Psoas muscle (tissue), 8 donors: ENCODE measurements around the gene NKX1-1. TPM values are rescaled to one million over a fixed set of nuclear protein-coding genes. Genes with fewer than 3 reads are reported as not detected.
A peak's percentile ranks its signal among the peaks of the same experiment; 100 is the strongest.

Experiments used
- ATAC-seq, 4 donors: fragments of 200-7000 bp; cut with Tn5 transposase; one replicate each; pipeline ENCODE4 v1.9.1; 2020; ENCODE audit warnings: moderate library complexity in 3 of 4, mild to moderate bottlenecking in 2 of 4
- DNase-seq, 2 donors: peaks; one replicate each; pipeline ENCODE4 v3.0.0-alpha.2; 2020
- H3K27ac ChIP-seq: fragments of 200-600 bp; one replicate; pipeline ENCODE4 v1.8.0; 2022
- H3K27me3 ChIP-seq, 3 donors: fragments of 200-600 bp in 1 of 3; one replicate each; pipeline versions ENCODE4 v1.6.1 to v1.8.0; 2013 to 2022; ENCODE audit warnings: low read length in 2 of 3, mild to moderate bottlenecking in 2 of 3, moderate library complexity in 1 of 3; ENCODE audit not compliant: insufficient read depth in 3 of 3
- H3K36me3 ChIP-seq, 2 donors: fragments of 200-600 bp in 1 of 2; one replicate each; pipeline versions ENCODE4 v1.6.1 to v1.8.0; 2013 to 2022; ENCODE audit warnings: low read depth in 1 of 2, mild to moderate bottlenecking in 1 of 2, moderate library complexity in 1 of 2; ENCODE audit not compliant: insufficient read depth in 1 of 2
- H3K4me1 ChIP-seq: fragments of 200-600 bp; one replicate; pipeline ENCODE4 v1.8.0; 2022
- H3K4me3 ChIP-seq: fragments of 200-600 bp; one replicate; pipeline ENCODE4 v1.8.0; 2022; ENCODE audit warnings: mild to moderate bottlenecking
- H3K9me3 ChIP-seq: fragments of 200-600 bp; one replicate; pipeline ENCODE4 v1.8.0; 2022
- WGBS, 3 donors: extraction: QIAGEN DNeasy Blood & Tissue Kit; methylation state at CpG; one replicate each; pipeline versions ENCODE4 v1.1.6 to v1.1.7; 2013; 5-methylcytosine and 5-hydroxymethylcytosine counted together
- intact Hi-C, 2 donors: fragments of 100-400 bp; cut with DNase I; formaldehyde crosslinking; loops; one replicate each; pipeline versions ENCODE4 v1.11.0 to v1.14.2; 2022
- polyA plus RNA-seq, 3 donors: library from polyadenylated mRNA; stranded (reverse); fragments of 200-250 nt; gene quantifications; one replicate each; pipeline ENCODE4 v1.2.3, GENCODE V29; 2013
- total RNA-seq, 4 donors: library from RNA; stranded (reverse); fragmentation: NEBNext Ultra II Directional in 2 of 4; extraction: Animal tissue kit (Norgen Biotek cat#: 25700) in 2 of 4; gene quantifications; one replicate each; pipeline versions ENCODE4 v1.2.1 to v1.2.4, GENCODE V29; 2021 to 2023
- TF ChIP-seq, protein P1 (sequence below): fragments of 200-600 bp; IDR thresholded peaks from one replicate; pipeline ENCODE4 v1.8.0; 2022; ENCODE audit warnings: antibody characterized with exemption
- donor health status: healthy with polysubstance abuse.
- donor health status: DM: no; HTN: no; CAD: no; lungs with moderate emphysema.
- donor health status: Bipolar disorder and iron deficiency.
- donor health status: healthy.
- donor health status: DM: yes; HTN: yes; CAD: no.
- donor health status: DM: no; HTN: no; CAD: no.
- donor health status: DM: no; HTN: no; CAD: no.
- donor health status: DM: yes; HTN: yes; CAD: no.

NKX1-1 gene
- total and polyA plus RNA-seq, 7 donors = not detected

DNA sequence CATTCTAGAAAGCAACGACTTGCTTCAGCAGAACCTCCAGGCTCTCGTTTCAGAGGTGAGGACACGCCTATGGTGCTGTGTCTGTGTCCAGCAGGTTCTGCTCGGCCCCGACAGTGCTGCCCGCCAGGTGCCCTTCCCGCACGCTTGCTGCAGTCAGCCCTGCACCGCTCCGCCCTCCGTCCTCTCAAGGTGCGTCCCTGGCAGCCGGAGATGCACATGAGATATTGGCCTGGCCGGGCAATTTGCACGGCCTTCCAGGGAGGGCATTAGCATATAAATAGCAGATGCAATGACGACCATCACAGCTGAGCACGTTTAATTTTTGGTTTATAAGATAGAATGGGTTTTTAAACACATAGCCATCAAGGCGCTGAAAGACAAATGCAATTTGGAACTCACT lies 44.8 kb downstream of the NKX1-1 start:
- no peak overlapping the region for H3K4me3 ChIP-seq
- WGBS, 3 donors = 84 to 89% (median 84%) methylated on average over 18 of the region's 18 CpGs
- H3K9me3 ChIP-seq = no peaks in the 10 kb centered on the region
- H3K27ac ChIP-seq = no peak overlapping the region
- H3K4me1 ChIP-seq = no peaks in the 10 kb centered on the region
- H3K36me3 ChIP-seq = peaks cover 0 to 31% of the 10 kb centered on the region in 2 donors
- no peak for DNase-seq
- TF ChIP-seq, protein P1, sequence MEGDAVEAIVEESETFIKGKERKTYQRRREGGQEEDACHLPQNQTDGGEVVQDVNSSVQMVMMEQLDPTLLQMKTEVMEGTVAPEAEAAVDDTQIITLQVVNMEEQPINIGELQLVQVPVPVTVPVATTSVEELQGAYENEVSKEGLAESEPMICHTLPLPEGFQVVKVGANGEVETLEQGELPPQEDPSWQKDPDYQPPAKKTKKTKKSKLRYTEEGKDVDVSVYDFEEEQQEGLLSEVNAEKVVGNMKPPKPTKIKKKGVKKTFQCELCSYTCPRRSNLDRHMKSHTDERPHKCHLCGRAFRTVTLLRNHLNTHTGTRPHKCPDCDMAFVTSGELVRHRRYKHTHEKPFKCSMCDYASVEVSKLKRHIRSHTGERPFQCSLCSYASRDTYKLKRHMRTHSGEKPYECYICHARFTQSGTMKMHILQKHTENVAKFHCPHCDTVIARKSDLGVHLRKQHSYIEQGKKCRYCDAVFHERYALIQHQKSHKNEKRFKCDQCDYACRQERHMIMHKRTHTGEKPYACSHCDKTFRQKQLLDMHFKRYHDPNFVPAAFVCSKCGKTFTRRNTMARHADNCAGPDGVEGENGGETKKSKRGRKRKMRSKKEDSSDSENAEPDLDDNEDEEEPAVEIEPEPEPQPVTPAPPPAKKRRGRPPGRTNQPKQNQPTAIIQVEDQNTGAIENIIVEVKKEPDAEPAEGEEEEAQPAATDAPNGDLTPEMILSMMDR = no peak
- H3K27me3 ChIP-seq = no peaks in the 10 kb centered on the region
- intact Hi-C loops = no loop called here
- no peak for ATAC-seq

DNA sequence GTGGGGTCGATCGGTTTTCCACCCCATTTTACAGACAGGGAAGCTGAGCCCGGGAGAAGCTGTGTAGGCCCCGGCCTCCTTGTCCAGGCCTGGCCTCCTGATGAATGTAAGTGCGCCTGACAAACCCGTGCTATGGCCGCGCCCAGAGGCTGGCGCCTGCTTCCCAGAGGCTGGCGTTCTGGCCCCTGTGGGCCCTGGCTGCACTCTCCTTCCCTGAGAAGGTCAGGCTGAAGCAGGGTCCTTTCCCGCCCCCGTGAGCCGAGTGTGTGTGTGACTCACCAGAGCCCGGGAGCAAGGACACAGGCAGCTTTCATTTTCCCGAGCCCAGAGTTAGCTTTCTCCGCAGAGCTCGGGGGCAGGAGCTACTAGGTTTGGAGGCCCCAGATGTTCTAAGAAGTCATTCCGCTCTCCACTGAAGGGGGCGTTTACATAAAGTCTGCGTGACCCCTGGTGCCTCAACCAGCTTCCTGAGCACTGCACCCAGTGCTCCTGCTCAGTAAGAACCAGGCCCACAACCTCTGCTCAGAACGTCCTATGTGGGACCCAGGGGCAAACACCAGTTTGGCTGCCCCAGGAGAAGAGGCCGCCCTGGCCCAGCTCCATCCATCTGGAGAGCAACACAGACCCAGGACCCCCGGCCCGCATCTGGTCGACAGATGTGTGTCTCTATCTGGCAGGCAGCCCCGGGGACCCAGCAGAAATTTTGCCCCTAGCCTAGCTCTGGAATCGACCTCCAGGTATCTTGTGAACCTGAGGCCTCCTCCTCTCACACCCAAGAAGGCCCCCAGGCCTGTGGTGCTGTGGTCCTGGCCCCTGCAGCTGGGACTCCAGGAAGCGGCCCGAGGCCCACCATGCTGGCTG lies 45.6 kb downstream of the NKX1-1 start:
- TF ChIP-seq, protein P1 = no peak
- Histone ChIP-seq H3K27me3 (no peaks in the 10 kb centered on the region), H3K4me3 (no peak overlapping the region), H3K36me3 (peaks cover 0 to 24% of the 10 kb centered on the region in 2 donors), H3K9me3 (no peaks in the 10 kb centered on the region), H3K4me1 (no peaks in the 10 kb centered on the region), H3K27ac (no peak overlapping the region)
- intact Hi-C loops = no loop called here
- DNase-seq (peak in 1 of 2 donors; percentile 37), ATAC-seq (no peak)
- 86 to 89% (median 87%) methylated on average over 29 of the region's 29 CpGs for WGBS, 3 donors

DNA sequence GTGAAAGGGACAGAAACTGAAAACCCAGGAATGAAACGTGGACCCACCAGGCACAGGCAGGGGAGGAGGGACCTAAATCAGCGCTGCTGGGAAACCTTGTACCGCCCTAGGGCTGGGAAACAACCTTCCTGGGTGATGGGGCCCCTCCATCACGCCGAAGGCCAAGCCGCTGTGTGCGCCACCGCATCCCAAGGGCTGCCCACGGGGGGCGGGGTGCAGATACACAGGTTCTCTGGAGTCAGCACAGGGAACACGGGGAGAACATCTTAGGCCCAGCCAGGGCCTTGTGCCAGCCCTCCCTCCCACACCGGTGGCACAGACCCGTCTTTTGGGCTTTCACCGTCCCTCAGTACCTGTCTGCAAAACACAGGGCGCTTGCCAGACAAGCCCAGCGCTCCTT lies 46.3 kb downstream of the NKX1-1 start:
- no peak overlapping the region for H3K27ac ChIP-seq
- H3K27me3 ChIP-seq = no peaks in the 10 kb centered on the region
- ATAC-seq = no peak
- intact Hi-C loops = loop anchor here (5.0 to 10.0 kb wide), 3 partner anchors 152 to 272 kb away; no protein-coding TSS in a partner anchor
- WGBS, 3 donors = 92 to 96% (median 93%) methylated on average over 15 to 16 of the region's 16 CpGs
- H3K36me3 ChIP-seq = peaks cover 0 to 29% of the 10 kb centered on the region in 2 donors
- DNase-seq = no peak
- no peaks in the 10 kb centered on the region for H3K4me1 ChIP-seq
- H3K9me3 ChIP-seq = no peaks in the 10 kb centered on the region
- TF ChIP-seq, protein P1 = no peak
- H3K4me3 ChIP-seq = no peak overlapping the region

DNA sequence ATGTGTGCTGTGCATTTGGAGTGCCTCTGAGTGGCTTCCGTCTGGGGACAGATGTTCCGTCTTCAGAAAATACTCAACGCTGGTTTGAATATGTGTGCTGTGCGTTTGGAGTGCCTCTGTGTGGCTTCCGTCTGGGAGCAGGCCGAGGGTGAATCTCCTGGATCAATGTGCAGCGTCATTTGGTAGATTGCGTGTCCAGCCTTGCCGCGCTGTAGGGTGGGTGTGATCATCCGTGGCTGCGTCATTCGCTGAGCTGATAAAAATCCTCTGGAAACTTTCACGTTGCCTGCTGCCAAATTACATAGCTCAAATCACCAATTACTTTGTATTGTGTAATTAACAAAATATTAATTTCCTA lies 47.1 kb downstream of the NKX1-1 start:
- Histone ChIP-seq H3K4me1 (no peaks in the 10 kb centered on the region), H3K36me3 (peaks cover 0 to 29% of the 10 kb centered on the region in 2 donors), H3K27me3 (no peaks in the 10 kb centered on the region), H3K27ac (no peak overlapping the region), H3K9me3 (no peaks in the 10 kb centered on the region), H3K4me3 (no peak overlapping the region)
- DNase-seq = no peak
- WGBS, 3 donors = 86 to 94% (median 86%) methylated on average over 14 of the region's 14 CpGs
- ATAC-seq = no peak
- TF ChIP-seq, protein P1 = no peak
- intact Hi-C loops = loop anchor here (5.0 to 10.0 kb wide), 3 partner anchors 153 to 273 kb away; no protein-coding TSS in a partner anchor
